Liver (tissue), 9 donors: Measurements from ENCODE around the gene NCAM2. TPM values are rescaled to one million over a fixed set of nuclear protein-coding genes. Genes with fewer than 3 reads are reported as not detected.

Source experiments
- DNase-seq: peaks from one replicate; pipeline ENCODE4 v3.0.0-alpha.2; 2017; ENCODE audit warnings: low spot score
- H3K27ac ChIP-seq, 2 donors: one replicate each; pipeline ENCODE4 v1.7.0; 2013; ENCODE audit warnings: inconsistent platforms in 2 of 2, low read length in 2 of 2, control low read depth in 1 of 2, low read depth in 1 of 2, mild to moderate bottlenecking in 1 of 2
- H3K27me3 ChIP-seq, 4 donors: one replicate each; pipeline versions ENCODE4 v1.6.1 to v1.7.0; 2013; ENCODE audit warnings: low read length in 3 of 4, inconsistent platforms in 1 of 4, mild to moderate bottlenecking in 1 of 4, moderate library complexity in 1 of 4; ENCODE audit not compliant: control insufficient read depth in 4 of 4, insufficient read depth in 4 of 4
- H3K36me3 ChIP-seq, 4 donors: one replicate each; pipeline versions ENCODE4 v1.6.1 to v1.7.0; 2013; ENCODE audit warnings: low read length in 3 of 4, mild to moderate bottlenecking in 3 of 4, low read depth in 1 of 4, moderate library complexity in 1 of 4; ENCODE audit not compliant: control insufficient read depth in 4 of 4, insufficient read depth in 3 of 4
- H3K4me1 ChIP-seq, 4 donors: one replicate each; pipeline versions ENCODE4 v1.6.1 to v1.7.0; 2013; ENCODE audit warnings: low read length in 3 of 4, mild to moderate bottlenecking in 3 of 4, moderate library complexity in 1 of 4; ENCODE audit not compliant: control insufficient read depth in 4 of 4, insufficient read depth in 4 of 4
- H3K4me3 ChIP-seq, 3 donors: one replicate each; pipeline versions ENCODE4 v1.6.1 to v1.7.0; 2013; ENCODE audit warnings: low read length in 3 of 3, control low read depth in 1 of 3, low read depth in 1 of 3, mild to moderate bottlenecking in 1 of 3
- H3K9ac ChIP-seq, 2 donors: one replicate each; pipeline ENCODE4 v1.7.0; 2013; ENCODE audit warnings: low read length in 2 of 2, mild to moderate bottlenecking in 2 of 2, moderate library complexity in 2 of 2, control low read depth in 1 of 2, low read depth in 1 of 2
- H3K9me3 ChIP-seq, 4 donors: one replicate each; pipeline versions ENCODE4 v1.6.1 to v1.7.0; 2013; ENCODE audit warnings: low read length in 3 of 4; ENCODE audit not compliant: control insufficient read depth in 4 of 4
- ATF3 ChIP-seq: IDR thresholded peaks from 2 replicates; pipeline ENCODE4 v1.6.1; 2016; ENCODE audit warnings: antibody characterized with exemption
- CTCF ChIP-seq: fragments of 150-350 bp; IDR thresholded peaks from 2 replicates; pipeline ENCODE4 v1.5.1; 2017; ENCODE audit warnings: improper control_type of control experiment, low read depth, low read length; ENCODE audit not compliant: missing input control
- EGR1 ChIP-seq, 2 donors: IDR thresholded peaks; 2 replicates each; pipeline ENCODE4 v1.6.1; 2016 to 2018; ENCODE audit warnings: antibody characterized with exemption in 2 of 2, low read depth in 2 of 2
- FOXA1 ChIP-seq: IDR thresholded peaks from 2 replicates; pipeline ENCODE4 v1.6.1; 2016; ENCODE audit warnings: antibody characterized with exemption
- GABPA ChIP-seq, 2 donors: IDR thresholded peaks in 1 of 2; conservative IDR thresholded peaks in 1 of 2; 2 replicates each; pipeline ENCODE4 v1.6.1; 2016; ENCODE audit warnings: antibody characterized with exemption in 2 of 2, mild to moderate bottlenecking in 1 of 2, moderate library complexity in 1 of 2
- HNF4A ChIP-seq, 2 donors: conservative IDR thresholded peaks; 2 replicates each; pipeline ENCODE4 v1.6.1; 2016; ENCODE audit warnings: antibody characterized with exemption in 2 of 2, mild to moderate bottlenecking in 2 of 2
- HNF4G ChIP-seq: IDR thresholded peaks from 2 replicates; pipeline ENCODE4 v1.6.1; 2016; ENCODE audit warnings: antibody characterized with exemption
- NR2F2 ChIP-seq: IDR thresholded peaks from 2 replicates; pipeline ENCODE4 v1.6.1; 2016; ENCODE audit warnings: antibody characterized with exemption
- RAD21 ChIP-seq, 2 donors: IDR thresholded peaks; 2 replicates each; pipeline ENCODE4 v1.6.1; 2016; ENCODE audit warnings: antibody characterized with exemption in 2 of 2, mild to moderate bottlenecking in 2 of 2
- RXRA ChIP-seq, 2 donors: IDR thresholded peaks; 2 replicates each; pipeline ENCODE4 v1.6.1; 2017 to 2018; ENCODE audit warnings: antibody characterized with exemption in 2 of 2, mild to moderate bottlenecking in 1 of 2
- SP1 ChIP-seq: IDR thresholded peaks from 2 replicates; pipeline ENCODE4 v1.6.1; 2018; ENCODE audit warnings: antibody characterized with exemption, mild to moderate bottlenecking
- TAF1 ChIP-seq: conservative IDR thresholded peaks from 2 replicates; pipeline ENCODE4 v1.6.1; 2016; ENCODE audit warnings: antibody characterized with exemption, mild to moderate bottlenecking
- YY1 ChIP-seq: IDR thresholded peaks from 2 replicates; pipeline ENCODE4 v1.6.1; 2016; ENCODE audit warnings: antibody characterized with exemption, mild to moderate bottlenecking
- WGBS: extraction: QIAGEN DNeasy Blood & Tissue Kit; methylation state at CpG from one replicate; pipeline ENCODE4 v1.1.7; 2013; 5-methylcytosine and 5-hydroxymethylcytosine counted together
- polyA plus RNA-seq, 2 donors: library from polyadenylated mRNA; stranded (reverse) in 1 of 2; unstranded in 1 of 2; fragments of 200-250 nt in 1 of 2; fragments of >200 nt in 1 of 2; fragmentation: Nextera tagmentation in 1 of 2; extraction: Ambion mirVana in 1 of 2; gene quantifications; one replicate each; pipeline versions ENCODE4 v1.2.1 to v1.2.3, GENCODE V29; 2013 to 2015
- total RNA-seq, 2 donors: library from RNA; depleted of rRNA; stranded (reverse); fragments of >200 nt; gene quantifications; one replicate each; pipeline ENCODE4 v1.2.3, GENCODE V29; 2014
- TF ChIP-seq, protein P1 (sequence below): IDR thresholded peaks from 2 replicates; pipeline ENCODE4 v1.6.1; 2016; ENCODE audit warnings: antibody characterized with exemption
- TF ChIP-seq, protein P2 (sequence below): IDR thresholded peaks from 2 replicates; pipeline ENCODE4 v1.6.1; 2016; ENCODE audit warnings: antibody characterized with exemption
- donor health status: healthy.
- donor health status: healthy.
- donor health status: healthy.
- donor health status: healthy.
- donor health status: healthy.

Gene NCAM2
- total and polyA plus RNA-seq, 4 donors: 0.06 to 0.51 (median 0.24) TPM

DNA sequence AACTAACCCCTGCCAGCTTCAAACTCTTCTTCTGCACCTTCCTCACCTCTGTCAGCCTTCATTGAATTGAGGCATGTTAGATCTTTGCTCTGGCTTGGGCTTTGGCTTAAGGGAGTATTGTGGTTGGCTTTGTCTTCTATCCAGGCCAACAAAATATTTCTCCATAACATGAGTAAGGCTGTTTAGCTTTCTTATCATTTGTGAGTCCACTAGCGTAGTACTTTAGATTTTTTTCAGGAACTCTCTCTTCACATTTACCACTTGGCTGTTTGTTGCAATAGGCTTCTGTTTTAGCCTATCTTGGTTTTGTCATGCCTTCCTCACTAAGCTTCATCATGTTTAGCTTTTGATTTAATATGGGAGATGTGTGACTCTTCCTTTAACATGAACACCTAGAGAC lies 417.5 kb downstream of the NCAM2 start:
- DNase-seq: no peak
- H3K27me3 ChIP-seq: no peaks in the 10 kb centered on the region
- TF ChIP-seq, protein P1, sequence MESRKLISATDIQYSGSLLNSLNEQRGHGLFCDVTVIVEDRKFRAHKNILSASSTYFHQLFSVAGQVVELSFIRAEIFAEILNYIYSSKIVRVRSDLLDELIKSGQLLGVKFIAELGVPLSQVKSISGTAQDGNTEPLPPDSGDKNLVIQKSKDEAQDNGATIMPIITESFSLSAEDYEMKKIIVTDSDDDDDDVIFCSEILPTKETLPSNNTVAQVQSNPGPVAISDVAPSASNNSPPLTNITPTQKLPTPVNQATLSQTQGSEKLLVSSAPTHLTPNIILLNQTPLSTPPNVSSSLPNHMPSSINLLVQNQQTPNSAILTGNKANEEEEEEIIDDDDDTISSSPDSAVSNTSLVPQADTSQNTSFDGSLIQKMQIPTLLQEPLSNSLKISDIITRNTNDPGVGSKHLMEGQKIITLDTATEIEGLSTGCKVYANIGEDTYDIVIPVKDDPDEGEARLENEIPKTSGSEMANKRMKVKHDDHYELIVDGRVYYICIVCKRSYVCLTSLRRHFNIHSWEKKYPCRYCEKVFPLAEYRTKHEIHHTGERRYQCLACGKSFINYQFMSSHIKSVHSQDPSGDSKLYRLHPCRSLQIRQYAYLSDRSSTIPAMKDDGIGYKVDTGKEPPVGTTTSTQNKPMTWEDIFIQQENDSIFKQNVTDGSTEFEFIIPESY: no peak
- TF ChIP-seq GABPA (IDR thresholded peaks at IDR 0.05 in 1 of 2, conservative IDR thresholded peaks at IDR 0.05 in 1 of 2): no peak
- no peak for TF ChIP-seq RXRA (IDR thresholded peaks at IDR 0.05)
- no peak for TF ChIP-seq YY1
- TF ChIP-seq EGR1 (IDR thresholded peaks at IDR 0.05; ENCODE audit: low read depth in 2 of 2): no peak
- TF ChIP-seq FOXA1: no peak
- no peak for TF ChIP-seq RAD21 (IDR thresholded peaks at IDR 0.05)
- TF ChIP-seq, protein P2, sequence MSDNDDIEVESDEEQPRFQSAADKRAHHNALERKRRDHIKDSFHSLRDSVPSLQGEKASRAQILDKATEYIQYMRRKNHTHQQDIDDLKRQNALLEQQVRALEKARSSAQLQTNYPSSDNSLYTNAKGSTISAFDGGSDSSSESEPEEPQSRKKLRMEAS: no peak
- TF ChIP-seq SP1: no peak
- TF ChIP-seq NR2F2: no peak
- no peaks in the 10 kb centered on the region for H3K9me3 ChIP-seq
- H3K4me1 ChIP-seq: no peaks in the 10 kb centered on the region
- H3K9ac ChIP-seq: no peak overlapping the region
- peaks cover 0 to 7% (median under 1%) of the 10 kb centered on the region in 4 donors for H3K36me3 ChIP-seq
- H3K27ac ChIP-seq: no peak overlapping the region
- H3K4me3 ChIP-seq: no peak overlapping the region
- WGBS: 83% methylated on average over 1 of the region's 1 CpG

- Histone ChIP-seq H3K27ac (no peak overlapping the region), H3K9ac (no peak overlapping the region), H3K9me3 (no peaks in the 10 kb centered on the region), H3K27me3 (no peaks in the 10 kb centered on the region), H3K4me1 (no peaks in the 10 kb centered on the region), H3K36me3 (peaks cover 0 to 3% (median 2%) of the 10 kb centered on the region in 4 donors), H3K4me3 (no peak overlapping the region)
- no peak for DNase-seq
- TF ChIP-seq SP1: no peak
- no peak for TF ChIP-seq HNF4A (conservative IDR thresholded peaks at IDR 0.05)
- no peak for TF ChIP-seq GABPA (IDR thresholded peaks at IDR 0.05 in 1 of 2, conservative IDR thresholded peaks at IDR 0.05 in 1 of 2)
- no peak for TF ChIP-seq CTCF
- no peak for TF ChIP-seq TAF1
- TF ChIP-seq NR2F2: no peak
- no peak for TF ChIP-seq RXRA (IDR thresholded peaks at IDR 0.05)
- no peak for TF ChIP-seq RAD21 (IDR thresholded peaks at IDR 0.05)
- no peak for TF ChIP-seq HNF4G
- WGBS: 85% methylated on average over 1 of the region's 1 CpG
Measured at GRCh38 chr21:21434944-21435343, 436.7 kb downstream of the NCAM2 start.

GRCh38 chr21:21436012-21436534 lies 437.9 kb downstream of the NCAM2 start:
- Histone ChIP-seq H3K27ac (no peak overlapping the region), H3K27me3 (no peaks in the 10 kb centered on the region), H3K36me3 (peaks cover 0 to 3% (median 2%) of the 10 kb centered on the region in 4 donors), H3K9ac (no peak overlapping the region), H3K9me3 (no peaks in the 10 kb centered on the region), H3K4me1 (no peaks in the 10 kb centered on the region), H3K4me3 (no peak overlapping the region)
- TF ChIP-seq SP1 (no peak), YY1 (no peak), FOXA1 (no peak), ATF3 (no peak), NR2F2 (no peak), EGR1 (IDR thresholded peaks at IDR 0.05; ENCODE audit: low read depth in 2 of 2) (no peak), HNF4A (conservative IDR thresholded peaks at IDR 0.05) (no peak)
- TF ChIP-seq, protein P1: no peak
- TF ChIP-seq, protein P2: no peak
- DNase-seq: no peak
- 39% methylated on average over 1 of the region's 1 CpG for WGBS
